ENCODE measurements around the gene ST8SIA5.

Gene ST8SIA5

DNA sequence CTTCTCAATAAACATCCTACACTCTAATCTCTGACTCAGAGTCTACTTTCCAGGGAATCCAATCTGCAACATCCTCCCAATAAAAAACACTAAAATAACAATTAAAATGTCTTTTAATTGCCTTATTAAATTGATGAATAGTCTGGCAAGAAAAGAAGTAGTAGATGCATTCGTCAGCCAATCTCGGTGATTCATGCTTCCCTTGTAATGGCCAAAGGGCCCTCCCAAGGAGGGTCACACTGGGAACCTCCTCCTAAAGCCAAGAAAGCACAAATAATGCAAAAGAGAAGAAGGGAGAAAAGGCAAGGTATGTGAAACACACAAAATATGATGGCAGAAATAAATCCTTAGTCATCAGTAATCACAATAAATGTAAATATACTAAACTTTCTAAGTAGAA is 16.8 kb downstream of the ST8SIA5 start:
- no peak for DNase-seq (ENCODE audit: low read depth)

DNA sequence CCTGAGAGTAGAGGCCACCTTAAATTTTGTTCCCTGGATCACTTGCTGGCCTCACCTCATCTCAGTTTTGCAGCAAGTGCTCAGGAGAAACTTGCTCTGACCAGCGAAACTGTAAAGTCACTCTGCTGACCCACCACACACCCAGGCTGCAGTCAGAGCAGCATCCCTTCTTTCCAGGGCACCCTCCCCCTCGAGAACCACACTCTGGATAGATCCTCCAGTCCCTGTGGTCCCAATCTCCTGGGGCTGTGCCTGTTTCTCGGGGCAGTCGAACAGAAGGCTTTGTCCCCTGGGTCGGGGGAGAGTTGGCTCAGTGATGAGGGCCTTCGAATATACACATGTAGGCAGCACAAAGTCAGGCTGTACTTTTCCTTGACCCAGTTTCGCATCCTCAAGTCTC is 18.4 kb downstream of the ST8SIA5 start:
- no peak for DNase-seq (ENCODE audit: low read depth)

DNA sequence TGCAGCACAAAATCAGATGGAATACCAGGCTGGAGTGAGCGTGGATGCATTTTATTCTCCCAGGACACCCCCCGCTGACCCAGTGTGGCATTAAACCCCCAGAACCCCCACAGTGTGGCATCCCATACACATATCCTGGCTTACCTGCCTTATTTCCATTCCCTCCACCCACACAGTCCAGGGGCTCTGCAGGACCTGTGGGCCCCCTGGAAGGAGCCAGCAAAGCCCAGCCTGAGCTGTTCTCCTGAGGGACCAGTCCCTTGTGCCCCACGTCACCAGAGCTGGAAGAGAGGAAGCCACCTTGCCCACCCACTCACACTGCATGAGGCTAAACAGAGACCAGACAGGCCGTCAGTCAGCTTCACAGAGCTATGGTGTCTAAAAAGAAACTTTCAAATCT is 20.1 kb downstream of the ST8SIA5 start:
- DNase-seq (ENCODE audit: low read depth), result no peak

DNA sequence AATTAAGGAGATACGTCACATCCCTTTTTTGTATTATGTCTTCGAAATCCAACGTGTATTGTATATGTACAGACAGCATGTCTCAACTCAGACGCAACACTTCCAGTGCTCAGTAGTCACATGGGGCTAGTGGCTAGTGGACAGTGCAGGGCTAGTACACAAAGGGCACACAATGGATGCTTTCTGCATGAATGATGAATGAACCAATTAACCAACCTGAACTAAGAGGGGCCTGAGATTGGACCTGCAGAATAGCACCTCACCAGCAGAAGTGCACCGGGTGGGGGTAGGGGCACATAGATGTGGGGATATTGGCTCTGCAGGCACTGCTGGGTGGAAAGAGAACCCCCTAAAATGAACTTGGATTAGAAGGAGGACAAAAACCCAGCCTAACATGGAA is 20.7 kb downstream of the ST8SIA5 start:
- DNase-seq (ENCODE audit: low read depth), result no peak

DNA sequence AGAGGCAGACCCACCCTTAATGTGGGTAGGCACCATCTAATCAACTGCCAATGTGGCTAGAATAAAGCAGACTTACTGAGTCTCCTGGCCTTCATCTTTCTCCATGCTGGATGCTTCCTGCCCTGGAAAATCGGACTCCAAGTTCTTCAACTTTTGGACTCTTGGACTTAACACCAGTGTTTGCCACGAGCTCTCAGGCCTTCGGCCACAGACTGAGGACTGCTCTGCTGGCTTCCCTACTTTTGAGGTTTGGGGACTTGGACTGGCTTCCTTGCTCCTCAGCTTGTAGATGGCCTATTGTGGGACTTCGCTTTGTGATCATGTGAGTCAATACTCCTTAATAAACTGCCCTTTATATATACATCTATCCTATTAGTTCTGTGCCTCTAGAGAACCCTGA is 21.9 kb downstream of the ST8SIA5 start:
- DNase-seq (ENCODE audit: low read depth), result no peak

DNA sequence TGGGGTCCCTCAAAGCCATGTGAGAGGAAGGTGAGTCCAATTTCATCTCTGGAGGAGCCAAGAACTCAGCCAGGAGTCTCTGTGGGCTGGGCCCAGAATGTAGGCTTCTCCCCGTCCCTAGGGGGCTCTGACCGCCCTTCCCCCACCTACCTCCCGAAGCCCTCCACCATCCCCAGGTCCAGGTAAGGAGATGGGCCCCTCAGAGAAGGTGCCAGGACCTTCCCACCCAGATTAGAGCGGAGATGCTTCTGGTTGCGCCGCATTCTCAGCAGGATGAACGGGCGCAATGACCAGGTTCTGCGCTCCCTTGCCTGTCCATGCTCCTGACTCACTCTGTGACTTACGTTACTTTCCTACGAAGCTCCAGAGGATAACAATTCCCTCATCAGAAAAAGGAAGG is 23.0 kb downstream of the ST8SIA5 start:
- DNase-seq (ENCODE audit: low read depth), result no peak

DNA sequence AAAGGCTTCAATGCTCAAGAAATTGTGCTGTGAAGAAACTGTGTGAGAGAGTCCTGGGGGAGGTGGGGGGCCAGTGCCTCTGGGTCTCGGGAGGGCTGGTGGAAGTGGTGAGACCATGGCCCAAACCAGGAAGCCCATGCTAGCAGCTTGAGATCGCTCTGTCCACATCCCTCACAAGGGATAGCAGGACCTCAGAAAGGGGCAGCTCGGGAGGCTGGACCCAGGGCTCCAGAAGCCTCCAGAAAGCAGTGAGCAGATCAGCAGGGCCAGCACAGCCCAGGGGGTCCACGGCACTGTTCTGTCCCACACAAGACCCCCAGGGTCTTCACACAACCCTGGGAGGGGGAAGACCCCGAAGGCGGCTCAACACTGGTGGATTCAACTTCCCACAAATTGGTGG is 24.1 kb downstream of the ST8SIA5 start:
- DNase-seq (ENCODE audit: low read depth), result no peak

DNA sequence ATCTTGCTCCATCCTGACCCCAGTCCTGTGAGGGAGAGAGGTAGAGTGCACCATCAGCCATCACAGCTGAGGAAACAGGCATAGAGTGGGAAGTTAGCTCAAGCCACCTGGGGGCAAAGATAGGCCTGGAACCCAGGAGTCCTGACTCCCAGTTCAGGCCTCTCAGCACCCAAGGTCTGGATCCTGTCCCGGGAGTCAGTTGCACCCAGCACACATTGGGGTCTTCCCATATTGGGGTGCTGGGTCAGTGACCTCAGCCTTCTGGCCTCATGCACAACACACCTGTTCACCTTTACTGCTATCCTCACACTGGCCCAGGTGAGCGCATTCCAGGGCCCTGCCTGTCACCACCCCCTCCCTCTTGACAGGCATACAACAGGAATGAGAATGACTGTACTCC is 24.7 kb downstream of the ST8SIA5 start:
- DNase-seq (ENCODE audit: low read depth), result no peak

DNA sequence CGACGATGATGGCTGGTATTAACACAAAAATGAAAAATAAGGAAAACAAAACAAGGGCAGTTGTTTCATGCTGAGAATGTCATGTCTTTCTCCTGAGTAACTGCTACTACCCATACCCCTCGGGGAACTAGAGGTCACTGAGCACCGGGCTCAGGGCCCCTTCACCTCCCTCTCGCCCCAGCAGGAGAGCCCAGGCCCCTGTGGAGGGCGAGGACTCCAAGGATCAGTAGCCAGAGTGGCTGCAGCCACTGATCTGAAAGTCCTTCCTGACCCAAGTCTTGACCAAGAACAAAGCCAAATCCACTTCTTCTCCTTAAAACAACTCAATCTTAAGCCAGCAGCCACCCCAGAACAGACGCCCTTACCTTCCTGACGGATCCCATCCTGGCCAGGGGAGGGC is 25.5 kb downstream of the ST8SIA5 start:
- no peak for DNase-seq (ENCODE audit: low read depth)

DNA sequence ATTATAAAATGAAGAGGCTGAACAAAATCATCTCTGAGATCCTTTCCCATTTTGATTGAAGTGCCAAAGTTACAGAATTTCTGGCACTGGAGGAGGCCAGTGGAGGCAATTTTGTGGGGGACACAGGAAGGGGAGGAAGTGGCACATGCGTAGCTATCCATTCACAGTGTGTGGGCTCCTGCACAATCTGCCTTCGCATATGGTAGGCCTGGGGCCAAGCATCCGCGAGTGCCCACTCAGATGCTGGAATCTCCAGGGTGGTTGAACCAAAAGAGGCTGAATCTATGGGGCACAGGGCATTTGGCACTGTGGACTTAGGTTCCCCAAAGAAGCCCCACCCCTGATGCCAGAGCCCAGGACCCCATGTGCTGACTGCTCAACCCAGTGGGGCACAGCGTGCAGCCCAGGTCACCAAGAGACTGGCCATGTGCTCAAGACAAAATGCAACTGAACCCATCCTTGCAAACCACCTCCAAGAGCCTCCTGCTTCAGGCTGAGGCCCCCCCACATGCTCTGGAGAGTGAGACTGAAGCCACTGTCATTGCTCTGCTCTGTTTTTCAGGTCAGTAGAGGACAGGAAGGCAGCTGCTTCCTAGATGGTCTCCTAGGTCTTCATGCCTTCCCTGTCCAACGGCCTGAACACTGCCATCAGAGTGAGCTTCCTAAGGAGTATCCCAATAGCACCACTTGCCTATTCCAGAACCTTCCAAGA is 28.5 kb downstream of the ST8SIA5 start:
- DNase-seq (ENCODE audit: low read depth), result no peak

DNA sequence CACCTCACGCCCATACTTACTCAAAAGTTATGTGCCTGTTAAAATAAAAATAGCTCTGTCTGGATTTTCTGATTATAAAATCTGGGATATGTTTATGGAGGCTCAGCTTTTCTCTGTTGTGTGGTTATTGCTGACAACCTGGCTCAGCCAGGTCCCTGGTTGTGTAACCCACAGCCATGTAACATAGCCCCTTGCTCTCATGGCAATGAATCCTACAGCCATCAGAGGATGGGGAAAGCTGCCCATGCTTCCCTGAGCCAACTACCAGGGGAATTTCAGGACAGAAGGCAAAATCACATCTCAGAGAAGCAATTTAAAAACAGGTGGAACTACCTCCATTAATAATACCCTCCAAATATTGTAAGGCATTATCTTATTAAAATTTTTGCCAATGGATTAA is 29.7 kb downstream of the ST8SIA5 start:
- DNase-seq (ENCODE audit: low read depth), result no peak

DNA sequence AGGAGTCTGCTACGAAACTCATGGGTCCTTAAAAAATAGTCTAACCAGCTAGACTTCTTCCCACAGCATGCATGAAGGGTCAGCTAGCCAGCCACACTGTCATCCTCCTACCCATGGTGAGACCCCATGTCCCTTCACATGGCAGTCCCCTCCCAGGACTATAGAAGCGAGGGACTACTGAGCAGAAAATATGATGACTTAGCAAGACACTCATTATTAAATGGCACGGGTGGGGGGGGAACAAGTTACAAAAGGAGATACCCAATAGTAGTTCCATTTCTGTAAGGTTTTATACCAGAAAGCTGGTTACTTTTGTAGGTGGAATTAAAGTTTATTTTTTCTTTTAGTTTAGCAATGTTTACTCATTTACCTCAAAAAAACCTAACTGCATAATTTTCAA is 31.5 kb downstream of the ST8SIA5 start:
- DNase-seq (ENCODE audit: low read depth), result no peak

DNA sequence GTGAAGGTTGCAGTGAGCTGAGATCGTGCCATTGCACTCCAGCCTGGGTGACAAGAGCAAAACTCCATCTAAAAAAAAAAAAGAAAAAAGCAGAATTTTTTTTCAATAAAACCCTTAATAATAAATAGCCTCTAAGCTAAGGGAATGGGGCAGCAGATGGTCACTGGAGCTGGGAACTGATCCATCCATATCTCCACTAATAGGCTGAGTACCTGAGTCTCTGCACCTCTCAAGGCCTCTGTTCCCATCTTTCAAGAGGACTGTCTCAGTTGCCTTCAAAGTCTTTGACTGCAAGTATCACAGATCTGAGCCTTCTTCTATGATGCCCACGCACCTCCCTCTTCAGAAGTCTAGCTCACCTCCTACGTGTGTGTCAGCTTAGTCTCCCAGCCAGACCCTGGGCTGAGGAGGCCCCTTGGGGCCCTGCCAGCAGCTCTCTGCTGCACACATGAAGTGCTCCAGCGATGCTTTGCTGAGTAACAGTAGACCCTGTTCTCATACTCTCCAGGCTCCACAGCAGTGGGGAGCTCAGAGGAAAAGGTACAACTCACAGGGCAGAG is 32.9 kb downstream of the ST8SIA5 start:
- no peak for DNase-seq (ENCODE audit: low read depth)

DNA sequence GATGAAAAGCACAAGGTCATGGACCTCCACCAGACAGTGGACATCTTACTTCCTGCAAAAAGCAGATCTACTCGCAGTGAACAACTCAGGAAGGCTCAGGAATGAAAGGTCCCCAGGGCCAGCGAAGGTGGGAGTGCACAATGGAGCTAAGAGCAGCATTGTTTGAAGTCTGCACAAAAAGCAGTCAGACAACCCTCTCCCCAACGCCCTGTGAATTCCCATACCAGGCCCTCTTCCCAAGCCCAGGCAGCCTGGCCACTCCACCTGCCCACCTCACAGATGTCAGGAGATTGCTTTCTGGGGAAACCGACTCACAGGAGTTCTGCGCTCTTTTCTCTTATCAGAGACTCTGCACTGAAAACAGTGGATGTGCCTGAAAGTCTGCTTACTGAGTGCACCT is 34.8 kb downstream of the ST8SIA5 start:
- no peak for DNase-seq (ENCODE audit: low read depth)

DNA sequence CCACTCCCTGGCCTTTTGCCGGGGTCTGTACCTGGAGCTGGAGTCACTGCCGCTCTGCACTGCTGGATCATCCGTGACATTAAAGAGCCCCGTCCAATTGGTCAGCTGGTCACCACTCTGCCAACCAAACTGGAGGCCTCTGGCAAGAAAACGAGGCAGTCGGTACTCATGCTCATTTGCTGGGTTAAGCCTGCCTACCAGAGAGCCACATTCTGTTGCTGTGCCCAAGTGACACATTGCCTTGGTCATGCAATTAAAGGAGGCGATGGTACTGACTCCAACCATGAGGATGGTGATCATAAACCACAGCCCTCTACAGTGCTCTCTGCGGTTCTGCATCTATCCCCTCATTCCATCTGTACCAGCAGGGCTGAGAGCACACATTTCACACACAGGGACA is 35.5 kb downstream of the ST8SIA5 start:
- no peak for DNase-seq (ENCODE audit: low read depth)

DNA sequence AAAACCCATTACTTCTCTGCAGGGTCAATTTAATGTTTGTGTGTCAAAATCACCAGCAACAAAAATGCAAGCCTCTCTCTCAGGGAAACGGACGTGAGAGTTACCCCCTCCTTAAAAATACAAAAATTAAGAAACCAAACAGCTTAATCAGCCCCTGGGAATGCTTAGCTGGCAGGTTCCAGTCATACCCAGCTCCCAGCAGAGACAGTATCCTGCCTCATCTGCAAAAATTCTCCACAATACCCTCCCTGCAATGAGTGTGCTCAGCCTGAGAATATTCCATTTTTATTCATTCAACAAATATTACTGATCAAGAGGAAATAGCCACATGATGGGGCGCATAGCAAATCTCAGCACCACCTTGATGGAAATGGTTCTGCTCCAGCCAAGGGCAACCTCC is 36.3 kb downstream of the ST8SIA5 start:
- DNase-seq (ENCODE audit: low read depth), result no peak

DNA sequence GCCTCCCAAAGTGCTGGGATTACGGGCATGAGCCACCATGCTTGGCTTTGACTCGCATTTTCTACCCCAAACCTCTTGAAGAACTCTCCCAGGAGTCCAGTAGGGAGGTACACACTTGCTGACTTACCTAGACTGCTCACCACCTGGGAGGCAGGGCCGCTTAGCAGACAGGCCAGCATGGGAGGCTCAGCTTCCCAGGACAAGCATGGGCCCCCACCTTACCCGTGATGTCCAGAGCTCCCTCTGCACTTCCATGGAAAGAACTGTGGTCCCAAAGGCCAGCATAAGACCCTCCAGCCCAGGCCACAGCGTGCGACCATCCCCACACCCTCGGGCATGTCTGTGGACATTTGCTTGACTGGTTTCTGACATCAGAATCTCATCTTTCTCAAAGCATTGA is 36.8 kb downstream of the ST8SIA5 start:
- DNase-seq (ENCODE audit: low read depth), result no peak

DNA sequence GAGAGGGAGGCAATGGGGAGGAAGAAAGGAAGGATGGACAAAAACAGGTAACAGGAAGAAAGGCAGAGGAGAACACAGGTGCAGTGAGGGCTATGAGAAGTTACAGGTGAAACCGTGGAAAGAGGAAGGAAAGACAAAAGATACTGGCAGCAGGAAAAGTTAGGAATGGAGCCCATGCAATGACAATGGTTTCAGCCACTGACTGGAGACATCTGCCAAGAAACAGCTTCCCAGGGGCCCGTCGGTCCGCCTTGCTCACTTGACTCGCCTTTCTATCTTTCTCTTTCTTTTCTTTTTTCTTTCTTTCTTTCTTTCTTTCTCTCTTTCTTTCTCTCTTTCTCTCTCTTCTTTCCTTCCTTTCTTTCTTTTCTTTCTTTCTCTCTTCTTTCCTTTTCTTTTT is 37.5 kb downstream of the ST8SIA5 start:
- DNase-seq (ENCODE audit: low read depth), result no peak

DNA sequence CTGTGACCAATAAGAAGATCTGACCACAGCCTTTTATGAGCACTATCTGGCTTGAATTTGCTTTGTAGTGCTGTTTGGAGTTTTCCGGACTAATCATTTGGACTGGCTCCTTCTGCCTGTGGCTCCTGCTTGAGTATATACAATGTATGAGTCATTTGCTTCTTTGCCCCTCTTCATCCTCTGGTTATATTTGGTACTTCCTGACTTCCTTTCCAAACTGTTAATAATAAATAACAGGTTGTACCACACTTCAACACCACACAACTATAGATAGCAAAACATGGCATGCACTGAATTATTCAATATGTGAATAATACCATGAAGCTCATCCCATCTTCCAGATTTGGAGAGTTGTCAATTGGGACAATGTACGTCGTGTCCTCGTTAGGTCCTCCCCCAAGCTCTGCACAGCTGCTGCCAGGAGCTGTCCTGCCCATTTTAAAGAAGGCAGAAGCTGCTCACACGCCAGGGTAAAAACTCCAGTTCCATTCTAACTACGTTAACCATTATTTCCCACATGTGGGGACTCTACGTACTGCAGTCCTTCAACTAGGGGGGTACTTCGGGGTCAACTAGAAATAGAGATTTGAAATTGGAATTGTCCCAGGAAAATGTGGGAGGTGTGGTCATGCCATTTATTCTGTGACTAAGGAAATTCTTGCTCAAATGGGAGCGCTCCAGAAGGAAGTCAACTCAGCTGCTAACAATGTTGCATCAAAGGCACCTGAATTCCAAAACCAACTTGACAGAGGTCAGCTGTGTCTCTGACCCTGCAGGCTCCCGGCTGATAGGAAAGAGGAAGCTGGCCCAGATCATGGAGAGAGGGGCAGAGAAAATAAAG is 38.1 kb downstream of the ST8SIA5 start:
- no peak for DNase-seq (ENCODE audit: low read depth)

DNA sequence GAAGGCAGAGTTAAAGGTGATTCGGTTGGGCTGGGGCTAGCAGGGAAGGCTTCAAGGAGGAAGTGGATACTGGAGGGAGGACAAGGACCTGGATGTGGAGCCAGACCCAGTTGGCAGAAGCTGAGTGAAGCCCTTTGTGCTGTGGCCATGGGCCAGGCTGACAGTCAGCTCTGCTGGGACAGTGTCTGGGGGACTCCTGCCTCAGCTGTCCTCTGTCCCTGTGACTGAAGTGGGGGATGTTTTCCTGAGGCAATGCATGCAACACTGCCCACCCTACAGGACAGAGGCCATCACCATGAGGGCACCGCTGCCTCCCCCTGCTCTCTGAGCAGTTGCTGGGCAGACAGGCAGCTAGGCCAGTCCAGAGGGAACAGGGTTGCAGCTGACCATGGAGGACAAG is 40.0 kb downstream of the ST8SIA5 start:
- no peak for DNase-seq (ENCODE audit: low read depth)

DNA sequence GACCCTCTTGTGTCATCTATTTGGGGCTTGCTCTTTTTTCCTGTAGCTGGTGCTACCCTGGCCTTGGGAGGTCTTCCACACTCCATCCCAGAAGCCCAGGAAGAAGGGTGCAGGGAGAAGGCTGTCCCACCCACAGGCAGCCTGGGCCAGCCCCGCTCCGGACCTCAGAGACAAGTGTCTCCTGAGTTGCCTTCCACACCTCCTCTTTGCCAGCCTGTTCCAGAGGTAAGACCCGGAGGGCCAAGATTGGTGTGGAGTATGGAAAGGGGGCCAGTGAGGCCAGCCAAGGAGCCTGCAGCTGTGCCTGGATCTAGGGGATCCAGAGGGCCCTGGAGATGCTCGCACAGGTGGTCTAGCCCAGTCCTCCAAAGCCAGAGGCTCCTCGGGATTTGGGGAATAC is 40.5 kb downstream of the ST8SIA5 start:
- no peak for DNase-seq (ENCODE audit: low read depth)

DNA sequence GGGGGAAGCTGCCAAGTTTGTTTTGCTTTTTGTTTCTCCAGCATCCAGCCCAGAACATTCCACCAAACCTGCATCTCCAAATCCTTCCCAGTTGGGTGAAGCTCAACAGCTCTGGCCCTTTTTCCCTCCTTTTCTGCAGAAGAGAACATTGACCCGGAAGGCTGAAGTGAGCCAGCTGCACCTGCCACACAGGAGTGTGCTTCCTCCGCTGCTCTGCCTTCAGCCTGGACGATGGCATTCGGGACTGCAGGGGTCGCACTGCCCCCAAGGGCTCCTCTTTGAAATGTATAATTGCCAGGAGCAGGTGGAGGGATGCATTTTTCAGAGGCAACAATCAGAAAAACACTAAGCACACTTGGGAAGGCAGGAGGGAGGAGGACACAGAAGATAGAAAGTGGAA is 41.8 kb downstream of the ST8SIA5 start:
- no peak for DNase-seq (ENCODE audit: low read depth)

DNA sequence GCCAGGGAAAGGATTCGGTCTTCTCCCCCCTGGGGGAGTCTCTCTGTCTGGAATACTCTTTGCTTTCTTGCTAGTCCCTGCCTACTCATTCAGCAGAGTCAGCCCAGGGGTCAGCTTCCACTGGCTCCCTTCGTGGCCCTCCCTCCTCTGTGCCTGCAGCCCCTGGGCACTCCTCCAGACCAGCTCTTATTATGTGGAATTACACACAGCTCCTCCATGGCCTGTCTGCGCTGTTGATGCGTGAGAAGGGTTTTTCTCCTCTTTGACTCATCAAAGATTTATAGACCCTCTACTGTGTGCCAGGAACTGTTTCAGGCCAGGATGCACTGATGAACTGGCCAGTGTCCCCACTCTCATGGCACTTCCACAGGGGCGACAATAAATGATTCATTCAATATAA is 44.4 kb downstream of the ST8SIA5 start:
- no peak for DNase-seq (ENCODE audit: low read depth)

DNA sequence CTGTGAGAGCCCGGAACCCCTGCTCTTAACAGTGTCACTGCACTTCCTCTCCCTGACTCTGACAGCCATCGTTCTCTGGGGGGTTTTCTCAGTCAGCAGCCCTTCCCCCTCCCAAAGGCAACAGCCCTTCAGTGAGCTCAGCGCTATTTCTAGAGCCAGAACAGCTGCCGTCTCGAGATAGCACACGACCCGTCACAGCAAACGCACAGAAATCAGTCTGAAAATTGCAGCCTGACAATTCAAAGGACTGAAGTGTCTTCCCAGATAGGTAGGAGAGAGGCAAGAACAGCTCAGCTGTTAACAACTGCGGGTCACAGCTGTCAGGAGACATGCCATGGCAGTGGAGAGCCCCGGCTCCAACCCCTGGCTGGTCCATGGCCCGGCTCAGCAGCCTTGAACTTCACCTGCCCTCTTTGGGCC is 45.4 kb downstream of the ST8SIA5 start:
- no peak for DNase-seq (ENCODE audit: low read depth)

Measured in stimulated activated CD8-positive, alpha-beta memory T cell treated with anti-CD3 and anti-CD28 coated beads, Interleukin-12 subunit alpha, Interleukin-12 subunit beta, amount 100 ng/mL, for 4 hours (primary cell).